Right lobe of liver (tissue), 4 donors: ENCODE measurements around the gene ADGRV1.

ENCODE experiments used
- POLR2A ChIP-seq: fragments of 450-650 bp; IDR thresholded peaks from one replicate; pipeline ENCODE4 v1.6.1; 2017; ENCODE audit warnings: antibody characterized with exemption, mild to moderate bottlenecking
- TF ChIP-seq, protein P1 (sequence below), 4 donors: fragments of 200-600 bp in 3 of 4; fragments of 450-650 bp in 1 of 4; IDR thresholded peaks; one replicate each; pipeline versions ENCODE4 v1.5.1 to v1.8.0; 2016 to 2022; ENCODE audit warnings: antibody characterized with exemption in 4 of 4, mild to moderate bottlenecking in 2 of 4
- donor health status: DM: no; HTN: no; CAD: no.
- donor health status: DM: no; HTN: no; CAD: no.
- donor health status: DM: no; HTN: yes; CAD: no.

DNA sequence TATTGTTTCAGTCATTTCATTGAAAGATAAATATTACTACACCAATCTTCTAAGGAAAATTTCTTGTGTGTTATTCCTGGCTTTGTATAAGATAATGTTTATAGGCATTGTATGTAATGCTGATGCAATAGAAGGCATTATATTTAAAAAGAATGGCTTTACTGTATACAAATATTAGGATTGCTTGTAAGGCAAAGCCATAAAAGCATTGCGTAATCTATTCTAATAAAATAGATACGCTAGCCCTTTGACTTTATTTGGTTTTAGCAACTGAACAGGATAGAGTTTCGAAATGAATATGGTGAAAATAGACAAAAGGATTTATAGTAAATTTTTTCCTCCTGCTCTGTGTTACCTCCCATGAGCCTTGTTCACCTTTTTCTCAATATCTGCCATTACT is 23.7 kb upstream of the ADGRV1 start:
- TF ChIP-seq, protein P1, sequence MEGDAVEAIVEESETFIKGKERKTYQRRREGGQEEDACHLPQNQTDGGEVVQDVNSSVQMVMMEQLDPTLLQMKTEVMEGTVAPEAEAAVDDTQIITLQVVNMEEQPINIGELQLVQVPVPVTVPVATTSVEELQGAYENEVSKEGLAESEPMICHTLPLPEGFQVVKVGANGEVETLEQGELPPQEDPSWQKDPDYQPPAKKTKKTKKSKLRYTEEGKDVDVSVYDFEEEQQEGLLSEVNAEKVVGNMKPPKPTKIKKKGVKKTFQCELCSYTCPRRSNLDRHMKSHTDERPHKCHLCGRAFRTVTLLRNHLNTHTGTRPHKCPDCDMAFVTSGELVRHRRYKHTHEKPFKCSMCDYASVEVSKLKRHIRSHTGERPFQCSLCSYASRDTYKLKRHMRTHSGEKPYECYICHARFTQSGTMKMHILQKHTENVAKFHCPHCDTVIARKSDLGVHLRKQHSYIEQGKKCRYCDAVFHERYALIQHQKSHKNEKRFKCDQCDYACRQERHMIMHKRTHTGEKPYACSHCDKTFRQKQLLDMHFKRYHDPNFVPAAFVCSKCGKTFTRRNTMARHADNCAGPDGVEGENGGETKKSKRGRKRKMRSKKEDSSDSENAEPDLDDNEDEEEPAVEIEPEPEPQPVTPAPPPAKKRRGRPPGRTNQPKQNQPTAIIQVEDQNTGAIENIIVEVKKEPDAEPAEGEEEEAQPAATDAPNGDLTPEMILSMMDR (IDR thresholded peaks at IDR 0.05): no peak
- TF ChIP-seq POLR2A: no peak
